ENCODE results near the gene ZBTB38.
A peak's percentile ranks its signal among the peaks of the same experiment; 100 is the strongest.

Gene ZBTB38

GRCh38 chr3:141368925-141369794 is 856 bp downstream of the ZBTB38 start:
- peaks cover 15% of the 10 kb centered on the region for H3K4me1 Mint-ChIP-seq (ENCODE audit: low read depth)
- no peak overlapping the region for H3K4me3 Mint-ChIP-seq

GRCh38 chr3:141370065-141370533 is 1.8 kb downstream of the ZBTB38 start:
- H3K36me3 Mint-ChIP-seq (ENCODE audit: low read depth), result peaks cover 2% of the 10 kb centered on the region
- peaks cover 15% of the 10 kb centered on the region for H3K4me1 Mint-ChIP-seq (ENCODE audit: low read depth)
- no peak overlapping the region for H3K4me3 Mint-ChIP-seq
- H3K9me3 Mint-ChIP-seq, result no peaks in the 10 kb centered on the region
- no peaks in the 10 kb centered on the region for H3K27me3 Mint-ChIP-seq (ENCODE audit: low read depth)
- H3K27ac Mint-ChIP-seq, result no peak overlapping the region

More at GRCh38 chr3:141368925-141369794, 856 bp downstream of the ZBTB38 start:
- H3K36me3 Mint-ChIP-seq (ENCODE audit: low read depth), result peaks cover 2% of the 10 kb centered on the region
- H3K27me3 Mint-ChIP-seq (ENCODE audit: low read depth), result no peaks in the 10 kb centered on the region
- no peak overlapping the region for H3K27ac Mint-ChIP-seq
- no peaks in the 10 kb centered on the region for H3K9me3 Mint-ChIP-seq

GRCh38 chr3:141371882-141372281 is 3.6 kb downstream of the ZBTB38 start:
- Mint-ChIP-seq H3K36me3 (ENCODE audit: low read depth) (peaks cover 2% of the 10 kb centered on the region), H3K4me1 (ENCODE audit: low read depth) (peaks cover 31% of the 10 kb centered on the region), H3K27me3 (ENCODE audit: low read depth) (no peaks in the 10 kb centered on the region), H3K27ac (no peak overlapping the region), H3K9me3 (no peaks in the 10 kb centered on the region), H3K4me3 (no peak overlapping the region)

DNA sequence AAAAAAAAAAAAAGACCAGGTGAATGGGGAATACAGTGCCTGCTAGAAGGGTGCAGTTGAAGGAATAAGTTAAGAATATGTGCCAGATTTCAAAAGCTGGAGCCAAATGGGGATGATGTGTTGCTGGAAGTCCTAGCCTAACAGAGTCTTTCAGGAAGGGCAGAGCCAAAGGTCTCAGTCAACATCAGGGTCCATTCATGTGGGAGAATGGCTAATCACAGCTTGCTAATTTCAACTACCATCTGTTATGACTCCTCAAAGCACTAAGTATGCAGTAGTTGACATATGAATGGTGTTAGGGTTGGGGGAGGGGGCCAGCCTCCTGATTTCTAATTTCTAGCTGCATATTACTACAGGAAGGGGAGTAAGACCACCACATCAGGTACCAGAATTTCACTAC is 4.4 kb downstream of the ZBTB38 start:
- Mint-ChIP-seq H3K27me3 (ENCODE audit: low read depth) (no peaks in the 10 kb centered on the region), H3K36me3 (ENCODE audit: low read depth) (peaks cover 2% of the 10 kb centered on the region), H3K9me3 (no peaks in the 10 kb centered on the region), H3K4me1 (ENCODE audit: low read depth) (peaks cover 33% of the 10 kb centered on the region), H3K27ac (peak overlapping the region; percentile 26), H3K4me3 (no peak overlapping the region)

DNA sequence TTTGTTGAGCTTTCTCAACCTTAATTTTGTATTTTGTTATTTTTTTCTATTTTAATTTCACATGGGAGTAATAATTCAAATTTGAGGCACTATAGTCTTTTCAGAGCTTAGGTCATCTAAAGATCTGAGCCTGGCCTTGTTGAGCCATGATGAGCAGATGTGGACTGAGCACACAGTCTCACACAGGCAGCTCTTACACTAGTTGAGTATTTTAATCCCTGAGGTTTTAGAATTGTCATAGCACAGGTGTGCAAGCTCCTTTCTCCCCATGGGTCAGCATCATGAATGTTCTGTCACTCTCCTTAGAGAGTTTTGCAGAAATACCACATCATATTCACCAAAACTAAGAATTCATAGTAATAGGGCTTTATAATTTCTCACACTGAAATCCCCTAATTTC is 4.9 kb downstream of the ZBTB38 start:
- H3K27me3 Mint-ChIP-seq (ENCODE audit: low read depth), result no peaks in the 10 kb centered on the region
- no peak overlapping the region for H3K4me3 Mint-ChIP-seq
- H3K27ac Mint-ChIP-seq, result no peak overlapping the region
- H3K36me3 Mint-ChIP-seq (ENCODE audit: low read depth), result peaks cover 2% of the 10 kb centered on the region
- no peaks in the 10 kb centered on the region for H3K9me3 Mint-ChIP-seq
- H3K4me1 Mint-ChIP-seq (ENCODE audit: low read depth), result peaks cover 33% of the 10 kb centered on the region

DNA sequence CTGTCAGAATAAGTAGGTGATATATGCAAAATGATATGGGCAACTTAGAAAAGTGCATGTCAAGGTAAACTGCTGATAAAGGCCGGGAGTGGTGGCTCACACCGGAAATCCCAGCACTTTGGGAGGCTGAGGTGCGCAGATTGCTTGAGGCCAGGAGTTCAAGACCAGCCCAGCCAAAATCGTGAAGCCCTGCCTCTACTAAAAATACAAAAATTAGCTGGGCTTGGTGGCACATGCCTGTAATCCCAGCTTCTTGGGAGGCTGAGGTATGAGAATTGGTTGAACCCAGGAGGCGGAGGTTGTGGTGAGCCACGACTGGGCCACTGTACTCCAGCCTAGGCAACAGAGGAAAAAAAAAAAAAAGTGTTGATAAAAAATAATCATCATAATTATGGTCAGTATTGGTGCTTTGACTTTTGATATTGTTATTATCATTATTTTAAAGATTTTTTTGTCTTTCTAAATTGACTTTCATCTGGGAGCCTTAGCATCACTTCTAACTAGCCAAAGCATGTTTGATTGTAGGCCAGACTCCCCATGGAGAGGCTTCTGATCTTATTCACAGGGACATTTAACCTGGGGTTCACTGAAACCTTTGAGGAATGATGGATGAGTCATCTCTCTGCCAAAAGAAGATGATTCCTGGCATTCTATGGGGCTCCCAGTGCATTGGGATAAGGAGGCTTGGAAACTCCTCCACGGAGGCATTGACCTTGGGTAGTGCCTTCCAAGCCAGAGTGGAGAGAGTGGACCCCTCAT is 5.6 kb downstream of the ZBTB38 start:
- no peak overlapping the region for H3K4me3 Mint-ChIP-seq
- H3K36me3 Mint-ChIP-seq (ENCODE audit: low read depth), result peaks cover 3% of the 10 kb centered on the region
- H3K4me1 Mint-ChIP-seq (ENCODE audit: low read depth), result peaks cover 37% of the 10 kb centered on the region
- peaks cover 4% of the 10 kb centered on the region for H3K9me3 Mint-ChIP-seq
- no peaks in the 10 kb centered on the region for H3K27me3 Mint-ChIP-seq (ENCODE audit: low read depth)
- no peak overlapping the region for H3K27ac Mint-ChIP-seq

- Mint-ChIP-seq H3K36me3 (ENCODE audit: low read depth) (peaks cover 1% of the 10 kb centered on the region), H3K9me3 (peaks cover 5% of the 10 kb centered on the region), H3K4me1 (ENCODE audit: low read depth) (peaks cover 33% of the 10 kb centered on the region), H3K27ac (peak overlapping the region; percentile 68), H3K4me3 (no peak overlapping the region), H3K27me3 (ENCODE audit: low read depth) (no peaks in the 10 kb centered on the region)
Observed at GRCh38 chr3:141375381-141376301, 7.3 kb downstream of the ZBTB38 start.

DNA sequence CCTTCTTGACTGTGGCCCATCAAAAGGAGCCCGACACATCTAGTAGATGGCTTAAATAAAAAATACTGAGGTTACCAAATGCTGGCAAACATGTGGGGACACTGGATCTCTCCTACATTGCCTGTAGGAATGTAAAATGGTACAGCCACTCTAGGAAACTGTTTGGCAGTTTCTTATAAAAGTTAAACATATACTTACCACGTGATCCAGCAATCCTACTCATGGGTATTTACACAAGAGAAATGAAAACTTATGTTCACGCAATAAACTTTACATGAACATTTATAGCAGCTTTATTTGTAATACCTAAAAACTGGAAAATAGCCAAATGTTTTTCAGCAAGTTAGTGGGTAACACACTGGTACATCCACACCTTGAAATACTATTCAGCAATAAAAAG is 9.1 kb downstream of the ZBTB38 start:
- Mint-ChIP-seq H3K27me3 (ENCODE audit: low read depth) (no peaks in the 10 kb centered on the region), H3K4me3 (no peak overlapping the region), H3K27ac (no peak overlapping the region), H3K4me1 (ENCODE audit: low read depth) (peaks cover 32% of the 10 kb centered on the region), H3K9me3 (peaks cover 5% of the 10 kb centered on the region), H3K36me3 (ENCODE audit: low read depth) (peaks cover 1% of the 10 kb centered on the region)

GRCh38 chr3:141378556-141378955 is 10.3 kb downstream of the ZBTB38 start:
- H3K36me3 Mint-ChIP-seq (ENCODE audit: low read depth), result peaks cover 1% of the 10 kb centered on the region
- H3K9me3 Mint-ChIP-seq, result peaks cover 5% of the 10 kb centered on the region
- H3K4me3 Mint-ChIP-seq, result no peak overlapping the region
- no peaks in the 10 kb centered on the region for H3K27me3 Mint-ChIP-seq (ENCODE audit: low read depth)
- peak overlapping the region; percentile 73 for H3K27ac Mint-ChIP-seq
- H3K4me1 Mint-ChIP-seq (ENCODE audit: low read depth), result peaks cover 28% of the 10 kb centered on the region

- Mint-ChIP-seq H3K4me3 (no peak overlapping the region), H3K4me1 (ENCODE audit: low read depth) (peaks cover 28% of the 10 kb centered on the region), H3K9me3 (peaks cover 5% of the 10 kb centered on the region), H3K27me3 (ENCODE audit: low read depth) (peaks cover 1% of the 10 kb centered on the region), H3K27ac (peak overlapping the region; percentile 73), H3K36me3 (ENCODE audit: low read depth) (peaks cover 1% of the 10 kb centered on the region)
Observed at GRCh38 chr3:141379250-141379966, 11.1 kb downstream of the ZBTB38 start.

- H3K4me1 Mint-ChIP-seq (ENCODE audit: low read depth), result peaks cover 26% of the 10 kb centered on the region
- peaks cover 8% of the 10 kb centered on the region for H3K27me3 Mint-ChIP-seq (ENCODE audit: low read depth)
- no peak overlapping the region for H3K4me3 Mint-ChIP-seq
- H3K27ac Mint-ChIP-seq, result peak overlapping the region; percentile 64
- H3K9me3 Mint-ChIP-seq, result peaks cover 5% of the 10 kb centered on the region
- H3K36me3 Mint-ChIP-seq (ENCODE audit: low read depth), result peaks cover 1% of the 10 kb centered on the region
Observed at GRCh38 chr3:141380279-141380678, 12.0 kb downstream of the ZBTB38 start.

DNA sequence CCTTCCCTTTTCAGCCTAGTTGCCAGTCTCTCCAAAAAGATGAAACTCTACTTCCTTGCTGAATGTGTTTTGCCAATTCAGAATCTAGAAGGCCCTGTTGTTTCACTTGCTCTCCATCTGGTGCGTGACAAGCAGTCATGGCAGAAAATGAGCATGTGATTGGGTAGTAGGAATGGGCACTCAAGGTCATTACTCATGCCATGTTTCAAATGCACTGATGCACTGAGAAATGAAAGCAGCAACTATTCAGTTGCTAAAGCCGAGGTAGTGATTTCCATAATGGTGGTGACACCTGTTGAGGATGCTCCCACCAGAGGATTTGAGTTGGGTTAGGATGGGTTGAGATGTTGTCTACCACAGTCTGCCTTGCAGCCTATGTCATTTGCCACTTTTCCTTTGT is 12.7 kb downstream of the ZBTB38 start:
- no peak overlapping the region for H3K4me3 Mint-ChIP-seq
- peaks cover 5% of the 10 kb centered on the region for H3K9me3 Mint-ChIP-seq
- H3K36me3 Mint-ChIP-seq (ENCODE audit: low read depth), result peaks cover 1% of the 10 kb centered on the region
- no peak overlapping the region for H3K27ac Mint-ChIP-seq
- H3K27me3 Mint-ChIP-seq (ENCODE audit: low read depth), result peaks cover 15% of the 10 kb centered on the region
- H3K4me1 Mint-ChIP-seq (ENCODE audit: low read depth), result peaks cover 20% of the 10 kb centered on the region

- Mint-ChIP-seq H3K36me3 (ENCODE audit: low read depth) (peaks cover 1% of the 10 kb centered on the region), H3K27me3 (ENCODE audit: low read depth) (peaks cover 31% of the 10 kb centered on the region), H3K27ac (no peak overlapping the region), H3K4me1 (ENCODE audit: low read depth) (peaks cover 9% of the 10 kb centered on the region), H3K4me3 (no peak overlapping the region), H3K9me3 (peaks cover 5% of the 10 kb centered on the region)
Observed at GRCh38 chr3:141382571-141382970, 14.3 kb downstream of the ZBTB38 start.
